GM19043 (cell line): ENCODE results near the gene GULP1.

Experiments
- ATAC-seq: cut with Tn5 transposase; IDR thresholded peaks from one replicate; pipeline ENCODE4 v1.9.1; 2021; ENCODE audit warnings: low read depth; ENCODE audit not compliant: unreplicated experiment

Gene GULP1

DNA sequence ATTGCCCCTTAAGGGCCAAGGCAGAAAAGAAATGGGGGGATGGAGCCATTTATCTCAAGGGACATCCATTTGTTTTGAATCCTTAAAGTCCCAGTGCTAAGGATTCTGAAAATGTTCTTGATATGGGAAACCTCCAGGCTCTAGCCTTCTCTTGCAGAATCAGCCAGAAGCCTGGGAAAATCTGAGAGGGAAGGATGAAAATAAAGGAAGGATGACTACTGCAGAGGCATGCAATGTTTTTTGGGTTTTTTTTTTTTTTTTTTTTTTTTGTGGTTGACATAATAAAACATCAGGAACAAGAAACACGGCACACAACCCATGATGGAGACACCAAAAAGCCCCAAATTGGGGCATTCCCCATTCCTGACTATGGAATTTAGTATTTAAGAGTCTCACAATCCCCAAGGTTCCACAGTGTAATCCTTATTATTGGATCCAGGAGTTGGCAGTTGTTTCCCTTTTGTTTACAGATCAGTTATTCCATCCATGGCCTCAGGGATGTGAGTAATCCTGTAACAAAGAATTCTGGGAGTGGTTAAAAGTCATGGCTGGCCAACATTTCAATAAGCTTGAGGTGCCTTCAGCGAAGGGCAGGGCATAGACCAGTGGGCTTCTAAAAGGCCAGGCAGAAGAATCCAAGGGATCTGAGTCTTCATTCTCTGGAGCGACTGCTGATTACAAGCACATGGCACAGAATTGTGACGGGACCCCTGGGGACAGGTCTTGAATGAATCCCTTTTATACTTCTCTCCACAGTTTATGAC lies 337.5 kb downstream of the GULP1 start:
- ATAC-seq: no peak

DNA sequence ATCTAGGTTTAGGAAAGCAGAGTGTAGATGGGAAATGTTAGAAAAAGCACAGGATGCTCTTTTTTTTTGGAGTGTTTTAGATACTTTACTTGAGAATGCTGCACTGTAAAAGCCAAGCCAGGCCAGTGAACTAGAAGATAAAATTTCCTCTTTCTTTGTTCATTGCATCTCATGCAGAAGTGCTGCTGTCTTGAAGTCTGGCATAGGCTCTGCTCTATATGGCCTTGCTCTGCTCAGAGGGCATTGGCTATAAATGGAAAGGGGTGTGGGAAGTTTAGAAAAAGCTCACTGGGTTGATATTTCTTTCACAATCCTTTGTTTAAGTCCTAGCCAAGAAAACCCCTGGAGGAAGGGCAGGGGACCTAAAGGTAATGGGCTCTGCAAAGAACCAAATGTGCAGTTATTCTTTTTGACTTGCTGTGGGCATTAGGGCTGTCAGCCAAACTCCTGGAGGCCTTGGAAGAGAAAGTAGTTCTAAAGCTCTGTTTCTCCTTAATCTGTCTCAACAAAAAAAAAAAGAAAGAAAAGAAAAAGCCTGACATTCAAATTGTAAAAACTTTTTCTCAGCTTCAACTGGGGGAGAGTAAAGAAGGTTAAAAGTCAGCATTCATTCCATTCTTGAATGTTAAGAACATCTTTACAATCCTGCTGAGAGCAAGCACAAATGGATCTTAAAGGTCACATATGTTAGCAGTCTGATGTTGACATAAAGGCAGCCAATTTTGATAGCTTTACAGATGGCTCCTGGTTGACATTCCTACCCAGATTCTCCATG lies 338.3 kb downstream of the GULP1 start:
- ATAC-seq: no peak

DNA sequence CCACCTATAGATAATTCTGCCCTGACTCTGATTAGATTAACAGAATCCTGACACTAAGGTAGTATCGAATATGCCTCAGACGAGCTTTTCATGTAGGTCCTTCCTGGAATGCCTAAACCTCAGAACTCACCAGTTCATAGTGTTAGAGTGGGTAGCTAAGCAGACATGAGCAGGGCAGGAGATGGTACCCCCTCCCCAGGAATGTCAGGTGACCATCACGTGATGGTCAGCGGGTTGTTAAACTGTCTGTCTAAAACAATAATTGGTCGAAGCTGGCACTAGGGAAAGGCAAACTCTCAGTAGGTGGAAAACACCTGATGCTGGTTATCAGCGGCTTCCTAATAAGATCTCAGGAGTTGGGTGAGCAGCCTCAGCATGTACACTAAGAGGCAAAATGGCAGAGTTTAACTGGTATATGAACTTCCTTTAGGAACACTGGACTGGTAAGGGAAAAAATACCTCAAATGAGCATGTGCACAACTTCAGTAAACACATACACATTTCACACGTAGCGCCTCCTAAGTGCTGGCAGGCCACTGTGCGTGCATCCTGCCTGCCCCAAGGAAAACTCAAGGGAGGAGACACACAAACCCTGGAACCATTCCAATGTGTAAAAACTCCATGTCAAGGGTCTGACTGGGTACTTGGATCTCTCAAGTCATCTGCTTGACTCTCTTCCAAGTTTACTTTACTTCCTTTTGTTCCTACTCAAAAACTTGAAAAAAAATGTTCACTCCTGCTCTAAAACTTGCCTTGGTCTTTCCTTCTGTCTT lies 339.5 kb downstream of the GULP1 start:
- no peak for ATAC-seq

DNA sequence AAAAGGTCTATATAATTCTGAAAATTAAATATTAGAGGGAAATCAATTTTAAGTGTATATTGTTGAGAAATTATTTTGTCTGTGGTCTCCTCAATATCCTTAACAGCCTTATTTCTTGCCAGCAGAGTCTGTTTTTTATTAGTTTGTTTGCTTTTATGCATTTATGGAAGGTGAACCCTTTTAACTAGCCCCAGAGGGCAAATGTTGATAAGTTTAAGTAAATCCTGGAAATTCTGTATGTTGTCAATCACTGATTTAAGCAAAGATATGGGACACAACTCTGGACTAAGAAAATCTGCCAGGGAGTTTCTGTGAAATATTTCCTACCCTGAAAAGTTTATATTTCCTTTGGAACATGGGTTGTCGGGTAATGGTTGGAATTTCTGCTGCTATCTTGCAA lies 343.0 kb downstream of the GULP1 start:
- no peak for ATAC-seq
